ENCODE results near the gene LCA5L.

Gene LCA5L

DNA sequence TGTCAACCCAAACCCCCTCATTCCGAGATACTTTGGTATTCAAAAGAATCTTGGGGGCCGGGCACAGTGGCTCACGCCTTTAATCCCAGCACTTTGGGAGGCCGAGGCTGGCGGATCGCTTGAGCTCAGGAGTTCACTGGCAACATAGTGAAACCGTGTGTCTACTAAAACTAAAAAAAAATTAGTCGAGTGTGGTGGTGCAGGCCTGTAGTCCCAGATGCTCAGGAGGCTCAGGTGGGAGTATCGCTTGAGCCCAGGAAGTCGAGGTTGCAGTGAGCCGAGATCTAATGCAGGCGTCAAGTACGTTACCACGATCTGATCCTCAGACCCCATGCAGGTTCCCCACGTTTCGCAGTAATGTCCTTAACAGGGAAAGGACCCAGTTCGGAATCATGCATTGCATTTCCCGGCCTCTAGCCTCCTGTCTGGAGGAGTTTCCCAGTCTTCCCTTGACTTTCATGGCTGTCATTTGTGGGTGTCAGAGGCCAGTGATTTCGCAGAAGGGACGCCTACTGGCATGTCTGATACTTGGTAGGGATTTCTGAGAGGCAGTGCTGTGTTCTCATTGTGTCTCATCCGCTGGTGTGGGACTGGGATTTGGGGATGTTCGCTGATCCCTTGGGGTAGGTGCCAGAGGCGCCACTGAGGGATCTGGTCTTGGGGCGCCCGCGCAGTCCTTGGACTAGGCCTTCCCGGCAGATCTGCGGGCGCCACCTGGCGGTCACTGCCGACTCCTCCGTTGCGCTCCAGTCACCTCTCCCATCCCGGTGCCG lies 57.4 kb downstream of the LCA5L start:
- H3K79me2 ChIP-seq (ENCODE audit: insufficient read depth, low read length) = peaks cover 43% of the 10 kb centered on the region
- H3K36me3 ChIP-seq (ENCODE audit: low read length) = 0 out of 2 replicates have a peak, but pooled peaks cover 7% of the 10 kb centered on the region
- peak overlapping the region; percentile 65 for H3K9ac ChIP-seq (ENCODE audit: low read length)
- no peaks in the 10 kb centered on the region for H3K27me3 ChIP-seq (ENCODE audit: low read length)
- peak overlapping the region; percentile 83 for H3K4me2 ChIP-seq (ENCODE audit: low read depth, low read length, poor library complexity, severe bottlenecking)
- H3F3A ChIP-seq (ENCODE audit: insufficient read depth) = peaks cover 20% of the 10 kb centered on the region
- no peak for TF ChIP-seq EZH2phosphoT487 (conservative IDR thresholded peaks at IDR 0.05; ENCODE audit: low read length)
- TF ChIP-seq, protein P1, sequence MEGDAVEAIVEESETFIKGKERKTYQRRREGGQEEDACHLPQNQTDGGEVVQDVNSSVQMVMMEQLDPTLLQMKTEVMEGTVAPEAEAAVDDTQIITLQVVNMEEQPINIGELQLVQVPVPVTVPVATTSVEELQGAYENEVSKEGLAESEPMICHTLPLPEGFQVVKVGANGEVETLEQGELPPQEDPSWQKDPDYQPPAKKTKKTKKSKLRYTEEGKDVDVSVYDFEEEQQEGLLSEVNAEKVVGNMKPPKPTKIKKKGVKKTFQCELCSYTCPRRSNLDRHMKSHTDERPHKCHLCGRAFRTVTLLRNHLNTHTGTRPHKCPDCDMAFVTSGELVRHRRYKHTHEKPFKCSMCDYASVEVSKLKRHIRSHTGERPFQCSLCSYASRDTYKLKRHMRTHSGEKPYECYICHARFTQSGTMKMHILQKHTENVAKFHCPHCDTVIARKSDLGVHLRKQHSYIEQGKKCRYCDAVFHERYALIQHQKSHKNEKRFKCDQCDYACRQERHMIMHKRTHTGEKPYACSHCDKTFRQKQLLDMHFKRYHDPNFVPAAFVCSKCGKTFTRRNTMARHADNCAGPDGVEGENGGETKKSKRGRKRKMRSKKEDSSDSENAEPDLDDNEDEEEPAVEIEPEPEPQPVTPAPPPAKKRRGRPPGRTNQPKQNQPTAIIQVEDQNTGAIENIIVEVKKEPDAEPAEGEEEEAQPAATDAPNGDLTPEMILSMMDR (IDR thresholded peaks at IDR 0.05; ENCODE audit: insufficient read depth, low read length, poor library complexity, severe bottlenecking) = peak; percentile 93
- no peaks in the 10 kb centered on the region for H3K9me2 ChIP-seq (replicated peaks; ENCODE audit: insufficient read depth, low read length)
- H3K9me3 ChIP-seq (ENCODE audit: insufficient read depth, low read length) = no peaks in the 10 kb centered on the region
- H3K27ac ChIP-seq (ENCODE audit: low read depth, low read length) = peak overlapping the region; percentile 86
- peak overlapping the region; percentile 46 for H2AFZ ChIP-seq (ENCODE audit: low read depth, low read length, severe bottlenecking)
- H3K4me3 ChIP-seq (ENCODE audit: insufficient read depth, low read length, poor library complexity, severe bottlenecking) = peak overlapping the region; percentile 72
- no peaks in the 10 kb centered on the region for H4K20me1 ChIP-seq (ENCODE audit: low read depth, low read length)

DNA sequence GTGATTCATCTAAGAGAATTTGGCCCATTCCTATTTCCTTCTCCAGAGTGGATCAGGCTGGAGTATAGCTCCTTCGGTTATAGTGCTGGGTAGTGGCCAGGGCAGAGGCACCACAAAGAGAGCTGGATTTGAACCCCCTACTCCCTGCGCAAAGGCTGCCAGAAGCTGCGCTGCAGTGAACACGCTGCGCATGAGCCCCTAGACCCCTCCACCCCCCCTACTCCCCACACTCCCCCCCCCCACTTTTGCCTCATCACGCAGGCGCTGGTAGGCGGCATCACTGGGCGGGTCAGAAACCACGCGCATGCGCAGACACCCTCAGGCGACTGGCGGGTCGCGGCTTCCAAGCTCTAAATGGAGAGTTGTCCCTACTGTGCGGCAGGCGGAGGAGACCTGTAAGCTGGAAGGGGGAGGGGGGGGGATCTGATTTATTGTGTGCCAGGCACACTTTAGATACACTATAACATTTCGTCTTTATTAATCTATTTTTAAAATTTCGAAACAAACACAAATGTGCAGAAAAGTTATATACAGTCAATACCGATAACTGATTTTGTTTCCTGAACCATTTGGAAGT lies 58.0 kb downstream of the LCA5L start:
- Histone ChIP-seq H4K20me1 (ENCODE audit: low read depth, low read length) (no peaks in the 10 kb centered on the region), H3F3A (ENCODE audit: insufficient read depth) (peaks cover 20% of the 10 kb centered on the region), H3K9me2 (replicated peaks; ENCODE audit: insufficient read depth, low read length) (no peaks in the 10 kb centered on the region), H3K4me3 (ENCODE audit: insufficient read depth, low read length, poor library complexity, severe bottlenecking) (peak overlapping the region; percentile 72), H3K79me2 (ENCODE audit: insufficient read depth, low read length) (peaks cover 43% of the 10 kb centered on the region), H3K27me3 (ENCODE audit: low read length) (no peaks in the 10 kb centered on the region), H3K4me2 (ENCODE audit: low read depth, low read length, poor library complexity, severe bottlenecking) (peak overlapping the region; percentile 83), H3K9me3 (ENCODE audit: insufficient read depth, low read length) (no peaks in the 10 kb centered on the region), H2AFZ (ENCODE audit: low read depth, low read length, severe bottlenecking) (peak overlapping the region; percentile 46), H3K36me3 (ENCODE audit: low read length) (0 out of 2 replicates have a peak, but pooled peaks cover 7% of the 10 kb centered on the region), H3K27ac (ENCODE audit: low read depth, low read length) (peak overlapping the region; percentile 86), H3K9ac (ENCODE audit: low read length) (peak overlapping the region; percentile 65)
- TF ChIP-seq EZH2phosphoT487 (conservative IDR thresholded peaks at IDR 0.05; ENCODE audit: low read length) = no peak
- TF ChIP-seq, protein P1 (IDR thresholded peaks at IDR 0.05; ENCODE audit: insufficient read depth, low read length, poor library complexity, severe bottlenecking) = no peak

DNA sequence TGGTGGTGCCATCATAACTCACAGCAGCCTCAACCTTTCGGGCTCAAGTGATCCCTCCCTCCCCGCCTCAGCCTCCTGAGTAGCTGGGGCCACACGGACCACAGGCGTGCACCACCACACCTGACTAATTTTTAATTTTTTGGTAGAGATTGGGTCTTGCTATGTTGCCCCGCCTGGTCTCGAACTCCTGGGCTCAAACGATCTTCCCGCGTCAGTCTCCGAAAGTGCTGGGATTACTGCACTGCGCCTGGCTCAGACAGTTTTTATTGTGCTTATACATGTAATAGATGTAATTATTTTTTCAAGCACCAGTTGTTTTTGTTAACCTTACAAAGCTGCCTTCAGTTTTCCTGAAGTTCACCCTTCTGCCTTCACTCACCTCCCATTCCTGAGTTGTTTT lies 58.7 kb downstream of the LCA5L start:
- Histone ChIP-seq H3K27me3 (ENCODE audit: low read length) (no peaks in the 10 kb centered on the region), H3K27ac (ENCODE audit: low read depth, low read length) (peak overlapping the region; percentile 65), H3F3A (ENCODE audit: insufficient read depth) (peaks cover 20% of the 10 kb centered on the region), H3K4me3 (ENCODE audit: insufficient read depth, low read length, poor library complexity, severe bottlenecking) (peak overlapping the region; percentile 72), H4K20me1 (ENCODE audit: low read depth, low read length) (no peaks in the 10 kb centered on the region), H3K79me2 (ENCODE audit: insufficient read depth, low read length) (peaks cover 43% of the 10 kb centered on the region), H3K9ac (ENCODE audit: low read length) (peak overlapping the region; percentile 65), H3K4me2 (ENCODE audit: low read depth, low read length, poor library complexity, severe bottlenecking) (peak overlapping the region; percentile 83), H3K9me3 (ENCODE audit: insufficient read depth, low read length) (no peaks in the 10 kb centered on the region), H3K9me2 (replicated peaks; ENCODE audit: insufficient read depth, low read length) (no peaks in the 10 kb centered on the region), H2AFZ (ENCODE audit: low read depth, low read length, severe bottlenecking) (peak overlapping the region; percentile 21), H3K36me3 (ENCODE audit: low read length) (0 out of 2 replicates have a peak, but pooled peaks cover 3% of the 10 kb centered on the region)
- TF ChIP-seq EZH2phosphoT487 (conservative IDR thresholded peaks at IDR 0.05; ENCODE audit: low read length) = no peak
- TF ChIP-seq, protein P1 (IDR thresholded peaks at IDR 0.05; ENCODE audit: insufficient read depth, low read length, poor library complexity, severe bottlenecking) = no peak

Data from SU-DHL-6 (cell line).